22Rv1 (cell line): Measurements from ENCODE around the gene PPY.
"Not testable (repeated sequence)": the region's sequence is repeated elsewhere in the genome, so short reads cannot be mapped to it uniquely, and the experiment has no call there.

Experiments
- H3K27ac ChIP-seq: fragments of 450-650 bp; 2 replicates; pipeline ENCODE4 v1.5.1; 2017
- CTCF ChIP-seq: fragments of 450-650 bp; IDR thresholded peaks from 2 replicates; pipeline ENCODE4 v1.5.1; 2017; ENCODE audit warnings: mild to moderate bottlenecking
- ZFX ChIP-seq: fragments of 450-650 bp; IDR thresholded peaks from 2 replicates; pipeline ENCODE4 v1.6.1; 2017; ENCODE audit warnings: antibody characterized with exemption, borderline replicate concordance

The PPY gene

GRCh38 chr17:43935926-43936261 lies 6.4 kb downstream of the PPY start:
- no peak overlapping the region for H3K27ac ChIP-seq
- TF ChIP-seq CTCF (no peak), ZFX (no peak)

DNA sequence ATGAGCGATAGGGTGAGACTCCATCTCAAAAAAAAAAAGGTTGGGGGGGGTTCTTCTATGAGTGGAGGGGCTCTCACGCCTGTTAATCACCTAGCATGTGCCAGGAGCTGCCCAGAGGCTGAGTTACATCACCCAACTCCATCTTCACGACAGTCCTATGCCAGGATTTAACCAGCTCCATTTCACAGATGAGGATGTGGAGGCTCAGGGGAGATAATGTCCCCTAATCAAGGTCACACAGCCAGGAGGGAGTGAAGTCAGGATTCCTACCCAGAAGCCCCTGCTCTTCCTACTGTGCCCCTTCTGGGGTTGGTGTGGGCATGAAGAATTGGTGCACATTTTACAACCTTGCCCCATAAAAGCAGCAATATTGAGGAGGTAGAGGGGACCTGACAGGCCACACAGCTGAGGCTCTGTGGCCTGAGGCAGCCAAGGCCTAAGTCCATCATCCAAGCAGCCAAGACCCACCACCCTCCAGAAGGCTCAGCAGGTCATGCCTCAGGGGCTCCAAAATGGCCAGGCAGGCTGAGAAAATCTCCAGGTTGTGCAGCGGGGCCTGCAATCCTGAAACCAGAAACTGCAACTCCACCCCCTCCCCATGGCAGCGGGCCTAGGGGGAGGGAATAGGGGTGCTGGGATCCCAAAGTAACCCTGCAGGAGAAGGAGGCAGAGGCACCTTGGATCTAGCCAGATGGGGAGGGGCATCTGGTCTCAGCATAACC lies 6.9 kb downstream of the PPY start:
- TF ChIP-seq ZFX (no peak), CTCF (no peak)
- no peak overlapping the region for H3K27ac ChIP-seq

GRCh38 chr17:43932923-43933322 lies 9.4 kb downstream of the PPY start:
- no peak for TF ChIP-seq CTCF
- no peak for TF ChIP-seq ZFX
- H3K27ac ChIP-seq = no peak overlapping the region

- no peak overlapping the region for H3K27ac ChIP-seq
- TF ChIP-seq ZFX (no peak), CTCF (no peak)
Observed at GRCh38 chr17:43932357-43932756, 9.9 kb downstream of the PPY start.

GRCh38 chr17:43931062-43931571 lies 11.2 kb downstream of the PPY start:
- TF ChIP-seq ZFX = no peak
- no peak for TF ChIP-seq CTCF
- H3K27ac ChIP-seq = no peak overlapping the region

GRCh38 chr17:43928609-43929008 lies 13.7 kb downstream of the PPY start:
- H3K27ac ChIP-seq = no peak overlapping the region
- TF ChIP-seq CTCF (no peak), ZFX (no peak)

- not testable (repeated sequence) for H3K27ac ChIP-seq
Observed at GRCh38 chr17:43927929-43928328, 14.3 kb downstream of the PPY start.
